Stimulated activated naive CD4-positive, alpha-beta T cell (primary cell): ENCODE results near the gene AAK1.

Experiments
- DNase-seq, 6 experiments: peaks; one replicate each; lab custom pipeline; 2025; lab: John Stamatoyannopoulos, UW

Gene AAK1

GRCh38 chr2:69538872-69539548 is 104.5 kb downstream of the AAK1 start:
- DNase-seq, result no peak

DNA sequence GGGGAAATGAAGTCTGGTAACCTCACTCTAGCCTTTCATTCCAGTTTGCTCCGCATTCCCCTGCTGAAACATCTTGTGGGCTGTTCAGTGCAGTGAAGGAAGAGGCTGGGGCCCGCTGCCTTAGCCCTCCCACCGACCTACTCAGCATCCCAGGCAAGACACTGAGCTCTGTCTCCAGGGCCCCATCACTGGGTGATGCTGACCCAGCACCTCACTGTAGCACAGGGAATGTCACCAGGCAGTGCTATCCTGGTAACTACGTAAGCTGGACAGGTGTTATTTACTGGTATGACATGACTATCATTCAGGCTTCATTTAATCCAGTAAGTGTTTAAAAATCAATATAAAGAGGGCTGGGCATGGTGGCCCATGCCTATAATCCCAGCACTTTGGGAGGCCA is 105.3 kb downstream of the AAK1 start:
- no peak for DNase-seq

DNA sequence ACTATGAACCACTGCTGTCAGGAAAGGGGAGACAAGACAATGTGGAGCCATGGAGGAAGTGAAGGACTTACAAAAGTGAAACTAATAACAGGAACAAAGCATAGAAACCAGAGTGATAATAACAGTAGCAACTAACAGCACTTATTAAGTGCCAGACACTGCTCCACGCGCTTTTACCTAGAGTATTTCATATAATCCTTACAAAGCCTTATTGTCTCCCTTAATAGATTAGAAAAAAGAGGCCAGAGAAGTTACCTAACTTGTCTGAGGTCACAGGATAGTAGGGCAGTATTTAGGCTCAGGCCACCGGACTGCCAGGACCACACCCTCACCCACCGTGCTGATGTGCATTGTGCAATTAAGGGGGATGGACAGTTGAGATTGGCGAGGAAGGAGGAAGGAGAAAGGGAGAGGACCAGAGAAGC is 107.7 kb downstream of the AAK1 start:
- no peak for DNase-seq

- DNase-seq, result no peak
Measured at GRCh38 chr2:69531186-69531585, 112.4 kb downstream of the AAK1 start.

- DNase-seq, result no peak
Measured at GRCh38 chr2:69529480-69529879, 114.1 kb downstream of the AAK1 start.

DNA sequence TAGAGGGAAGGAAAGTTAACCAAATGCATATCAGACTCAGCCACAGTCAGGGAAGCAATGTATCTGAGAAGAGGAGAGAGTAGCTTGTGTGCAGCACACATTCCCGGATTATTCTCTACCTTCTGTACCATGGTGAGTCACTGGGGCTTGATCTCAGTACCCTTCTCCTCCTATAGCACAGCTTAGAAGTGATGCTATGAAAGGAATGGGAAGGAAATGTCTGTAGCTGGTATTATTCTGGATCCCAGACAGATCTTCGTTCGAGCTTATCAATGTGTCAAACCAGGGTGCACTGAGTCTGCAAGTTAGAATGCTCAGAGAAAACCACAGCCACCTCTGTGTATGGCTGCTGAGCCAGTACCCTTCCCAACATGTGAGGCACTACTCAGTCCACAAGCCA is 118.3 kb downstream of the AAK1 start:
- DNase-seq, result no peak

DNA sequence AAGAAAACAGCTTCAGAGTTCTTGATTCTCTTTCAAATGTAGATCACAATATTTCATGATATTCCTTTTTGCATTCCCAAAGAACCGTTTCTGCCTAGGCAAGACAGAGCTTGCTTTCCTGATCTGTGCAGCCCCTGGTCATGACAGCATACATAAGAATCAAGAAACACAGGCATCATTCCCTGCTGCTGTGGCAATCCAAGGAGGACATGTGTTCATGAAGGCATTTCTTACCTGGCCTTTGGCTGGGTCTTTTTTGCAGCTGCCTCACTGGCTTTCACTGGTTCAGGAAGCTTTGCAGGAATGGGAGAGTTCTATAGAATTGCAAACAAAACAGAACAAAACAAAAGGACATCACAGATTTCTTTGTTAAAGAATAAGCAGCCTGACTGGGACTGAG is 118.7 kb downstream of the AAK1 start:
- DNase-seq, result no peak

DNA sequence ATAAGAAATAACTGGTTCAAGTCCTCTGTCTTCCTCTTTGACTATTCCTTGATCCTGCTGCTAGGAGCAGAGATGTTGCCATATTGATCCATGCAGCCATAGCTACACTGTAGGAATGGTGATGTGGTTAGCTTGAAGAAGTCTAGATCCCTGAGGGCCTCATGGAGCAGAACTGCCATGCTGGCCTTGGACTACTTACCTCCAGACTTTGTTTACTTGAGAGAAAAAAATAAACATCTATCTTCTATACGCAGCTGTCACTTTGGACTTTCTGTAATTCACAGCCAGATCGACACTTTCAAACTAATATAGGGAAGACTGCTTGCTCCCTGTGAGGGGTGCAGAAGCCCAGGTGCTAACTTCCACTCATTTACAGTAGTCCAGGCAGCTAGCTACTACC is 121.8 kb downstream of the AAK1 start:
- no peak for DNase-seq

DNA sequence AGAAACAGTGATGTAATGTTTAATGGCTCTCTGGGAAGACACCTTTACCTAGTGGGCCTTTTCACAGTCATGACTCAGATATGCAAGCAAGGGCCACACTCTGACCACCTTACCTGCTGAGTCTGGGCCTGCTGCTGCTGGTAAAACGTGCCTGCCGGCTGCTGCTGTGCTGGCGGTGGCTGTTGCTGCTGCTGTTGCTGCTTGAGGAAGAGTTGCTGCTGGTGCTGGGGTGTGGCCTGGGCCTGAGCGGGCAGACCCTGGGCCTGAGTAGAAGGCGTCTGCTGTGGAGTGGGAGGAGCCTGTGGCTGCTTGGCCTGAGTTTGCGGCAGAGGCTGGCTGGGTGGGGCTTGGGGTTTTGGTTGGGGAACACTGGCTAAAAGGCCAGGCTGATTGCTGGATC is 124.7 kb downstream of the AAK1 start:
- DNase-seq, result no peak

- no peak for DNase-seq
Measured at GRCh38 chr2:69517410-69517809, 126.1 kb downstream of the AAK1 start.

- DNase-seq, result no peak
Measured at GRCh38 chr2:69514819-69515218, 128.7 kb downstream of the AAK1 start.

DNA sequence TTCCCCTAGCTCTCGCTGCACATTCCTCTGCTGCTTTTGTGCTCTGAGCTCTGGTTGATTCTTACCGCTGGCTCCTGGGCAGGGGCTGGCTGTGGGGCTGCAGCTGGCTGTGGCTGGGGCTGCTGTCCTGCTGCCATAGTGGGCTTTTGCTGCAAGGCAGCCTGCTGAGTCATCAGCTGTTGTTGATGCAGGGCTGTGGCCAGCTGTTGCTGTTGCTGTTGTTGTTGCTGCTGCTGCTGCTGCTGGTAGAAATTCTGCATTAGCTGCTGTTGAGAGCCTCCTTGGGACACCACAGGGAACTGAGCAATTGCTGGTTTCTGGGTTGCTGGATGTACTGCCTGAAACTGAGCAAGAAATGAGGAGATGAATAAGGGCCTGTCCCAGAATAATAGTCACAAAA is 129.1 kb downstream of the AAK1 start:
- DNase-seq, result no peak

- DNase-seq, result no peak
Measured at GRCh38 chr2:69512446-69512845, 131.1 kb downstream of the AAK1 start.

GRCh38 chr2:69510204-69510603 is 133.3 kb downstream of the AAK1 start:
- DNase-seq, result no peak

DNA sequence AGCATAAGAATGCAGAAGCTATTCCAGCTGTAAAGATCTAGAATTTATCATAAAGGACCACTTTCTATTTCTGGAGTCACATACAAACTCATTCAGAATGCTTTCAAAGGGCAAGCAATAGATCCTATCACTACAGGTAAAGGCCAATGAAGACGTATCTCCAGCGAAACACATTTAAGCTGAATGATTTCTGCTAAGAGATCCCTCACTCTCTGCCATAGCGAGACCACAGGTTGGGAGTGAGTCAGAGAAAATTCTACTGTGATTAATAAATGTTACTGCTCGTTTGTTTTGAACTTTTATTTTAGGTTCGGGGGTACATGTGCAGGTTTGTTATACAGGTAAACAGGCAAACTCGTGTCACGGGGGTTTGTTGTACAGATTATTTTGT is 133.8 kb downstream of the AAK1 start:
- no peak for DNase-seq

DNA sequence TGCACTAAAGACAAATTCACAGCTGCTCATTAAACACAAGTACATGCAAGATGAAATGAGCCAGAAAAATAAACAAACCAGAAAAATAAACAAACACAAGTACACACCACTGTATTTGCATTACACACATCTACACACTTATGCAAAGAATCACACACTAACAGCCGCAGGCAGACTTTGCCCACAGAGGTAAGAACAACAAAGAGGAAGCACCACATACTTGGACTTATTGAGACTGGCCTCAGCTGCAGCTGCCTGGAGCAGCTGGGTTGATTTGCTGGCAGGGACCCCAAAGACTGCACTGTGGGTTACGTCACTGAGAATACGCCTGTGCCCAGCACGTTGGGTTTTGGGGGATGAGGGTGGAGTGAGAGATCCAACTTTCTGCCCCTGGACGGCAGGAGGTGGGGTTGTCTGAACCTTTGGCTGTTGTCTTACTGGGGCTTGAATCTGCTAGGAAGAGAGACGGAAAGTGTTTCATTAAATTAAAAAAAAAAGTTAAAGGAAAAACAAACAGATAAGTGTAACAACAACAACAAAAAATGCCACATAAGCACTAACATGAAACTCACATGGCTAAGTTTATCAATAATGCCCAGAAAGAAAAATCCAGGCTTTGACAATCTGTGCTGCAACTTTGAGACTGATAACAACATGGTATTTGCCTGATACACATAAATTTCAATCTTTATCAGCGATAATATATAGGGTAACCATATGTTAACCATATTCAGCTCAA is 134.4 kb downstream of the AAK1 start:
- DNase-seq, result no peak

DNA sequence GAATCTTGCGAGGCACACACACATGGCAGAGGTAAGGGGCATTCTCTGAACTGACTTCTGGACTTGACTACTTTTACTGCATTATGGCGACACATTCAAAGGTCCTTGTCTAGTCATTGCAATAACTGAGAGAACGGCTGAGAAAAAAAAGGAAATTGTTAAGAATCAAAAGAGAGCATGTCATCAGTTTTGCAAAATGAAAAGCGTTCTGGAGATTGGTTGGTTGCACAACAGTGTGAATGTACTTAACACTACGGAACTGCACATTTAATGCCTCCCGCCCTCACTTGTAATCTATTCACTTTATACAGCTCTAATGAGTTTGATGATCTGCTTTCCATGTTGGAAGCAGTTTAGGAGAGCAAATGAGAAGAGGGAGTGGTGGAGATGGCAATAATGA is 137.8 kb downstream of the AAK1 start:
- DNase-seq, result no peak

- no peak for DNase-seq
Measured at GRCh38 chr2:69501301-69501700, 142.2 kb downstream of the AAK1 start.

- peak in 3 of 6 experiments; percentile 37 to 56 (median 45) for DNase-seq
Measured at GRCh38 chr2:69499966-69500365, 143.6 kb downstream of the AAK1 start.

GRCh38 chr2:69499242-69499641 is 144.3 kb downstream of the AAK1 start:
- DNase-seq, result no peak

- DNase-seq, result no peak
Measured at GRCh38 chr2:69495861-69496260, 147.7 kb downstream of the AAK1 start.

DNA sequence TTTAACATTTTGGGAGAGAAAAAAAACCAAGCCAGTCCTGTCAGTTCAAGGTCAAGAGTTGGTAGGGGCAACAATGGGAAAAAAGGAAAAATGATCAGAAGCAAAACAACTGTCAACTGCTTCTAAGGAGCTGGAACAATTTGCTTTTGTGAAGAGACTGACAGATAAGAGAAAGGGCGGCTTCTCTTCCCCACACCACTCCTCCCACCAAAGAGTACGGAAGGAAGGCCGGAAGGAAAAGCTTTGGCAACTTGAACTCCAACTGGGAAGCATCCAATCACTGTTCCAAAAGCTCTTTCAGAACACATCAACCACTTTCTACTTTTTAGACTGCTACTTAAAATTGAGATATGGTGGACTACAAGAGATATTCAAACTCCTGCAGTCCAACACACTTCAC is 148.5 kb downstream of the AAK1 start:
- no peak for DNase-seq

DNA sequence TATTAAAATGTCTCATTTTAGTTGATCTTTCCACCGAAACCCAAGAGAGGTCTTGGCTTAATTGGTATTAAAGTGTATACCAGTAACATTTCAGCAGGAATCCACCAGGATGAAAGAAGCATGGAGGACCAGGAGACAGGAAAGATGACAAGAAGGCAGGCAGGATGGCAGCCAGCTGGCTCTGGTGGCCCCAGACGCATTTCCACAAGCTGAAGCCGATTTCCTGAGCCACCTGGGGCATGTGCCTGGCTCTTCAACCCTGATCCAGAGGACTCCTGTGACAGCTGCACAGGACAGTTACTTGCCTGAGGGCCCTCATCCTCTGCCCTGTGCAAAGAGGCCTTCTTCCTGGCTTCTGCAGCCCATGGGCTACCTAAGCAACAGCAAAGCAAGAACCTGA is 149.4 kb downstream of the AAK1 start:
- DNase-seq, result no peak

DNA sequence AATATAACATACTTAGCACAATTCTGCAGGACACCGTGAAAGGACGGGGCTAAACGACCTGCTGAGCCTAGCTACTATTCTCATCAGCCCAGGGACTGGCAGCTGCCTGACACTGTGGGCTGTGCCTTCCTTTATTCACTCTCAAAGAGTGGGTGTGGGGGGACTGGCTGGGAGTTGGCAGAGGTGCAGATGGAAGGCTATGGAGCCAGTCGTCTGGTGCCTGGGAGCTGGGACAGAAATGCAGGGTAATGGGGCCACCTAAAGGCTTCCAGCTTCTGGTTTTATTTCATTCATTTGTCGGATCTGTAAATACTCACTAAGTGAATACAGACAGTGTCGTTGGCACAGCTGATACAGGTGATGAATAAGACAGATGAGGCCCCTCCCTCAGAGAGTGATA is 150.3 kb downstream of the AAK1 start:
- DNase-seq, result no peak
